MV-4-11 (cell line): Measurements from ENCODE around the gene JMJD7.

Source experiments
- DNase-seq: peaks from one replicate; lab custom pipeline; 2025; lab: John Stamatoyannopoulos, UW

Gene JMJD7

DNA sequence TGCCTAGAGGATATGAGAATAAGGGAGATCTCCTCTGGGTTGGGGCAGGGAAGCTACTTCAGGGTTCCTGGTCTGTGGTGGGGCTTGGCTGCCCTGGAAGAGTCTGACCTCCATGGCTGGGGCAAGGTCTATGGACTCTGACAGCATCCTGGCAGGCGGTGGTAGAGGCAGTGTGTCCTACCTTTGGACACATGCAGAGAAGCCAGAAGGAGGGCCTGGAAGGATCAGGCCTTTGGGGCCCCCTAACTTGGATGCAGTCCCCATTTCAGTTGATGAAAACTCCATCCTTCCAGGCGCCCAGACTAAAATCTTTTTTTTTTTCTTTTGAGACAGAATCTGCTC, 55.6 kb downstream of the JMJD7 start:
- DNase-seq, result no peak

DNA sequence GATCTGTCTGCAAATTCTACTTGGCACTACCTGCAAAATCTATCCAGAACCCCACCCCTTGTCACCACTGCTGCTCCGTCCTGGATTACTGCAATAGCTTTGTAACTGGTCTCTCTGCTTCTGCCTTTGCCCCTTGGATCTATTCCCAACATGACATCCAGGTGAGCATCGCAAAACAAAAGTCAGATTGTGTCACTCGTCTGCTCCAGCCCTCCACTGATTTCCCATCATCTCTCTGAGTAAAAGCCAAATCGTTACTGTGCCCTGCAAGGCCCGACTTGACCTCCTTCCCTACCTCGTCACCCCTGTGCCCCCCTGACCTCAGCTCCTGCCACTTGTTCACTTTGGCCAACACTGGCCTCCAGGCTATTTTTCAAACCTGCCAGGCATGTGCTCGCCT, 56.6 kb downstream of the JMJD7 start:
- DNase-seq, result no peak

DNA sequence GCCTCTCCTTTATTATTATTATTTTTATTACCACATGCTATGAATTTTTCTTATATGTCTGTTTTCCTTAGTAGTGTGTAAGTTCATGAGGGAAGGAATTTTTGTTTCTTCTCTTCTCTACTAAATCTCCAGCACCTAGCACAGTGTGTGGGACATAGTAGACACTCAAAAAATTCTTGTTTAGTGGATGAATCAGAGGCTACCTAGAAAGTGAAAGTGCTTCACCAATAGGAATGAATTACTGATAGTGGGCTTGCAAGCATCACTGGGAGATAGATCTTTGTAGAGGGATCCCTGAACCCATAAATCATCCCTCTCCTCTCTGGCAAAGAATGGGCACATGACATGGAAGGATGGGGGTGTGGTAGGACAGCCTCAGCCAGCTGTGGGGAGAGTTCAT, 57.4 kb downstream of the JMJD7 start:
- DNase-seq, result no peak

DNA sequence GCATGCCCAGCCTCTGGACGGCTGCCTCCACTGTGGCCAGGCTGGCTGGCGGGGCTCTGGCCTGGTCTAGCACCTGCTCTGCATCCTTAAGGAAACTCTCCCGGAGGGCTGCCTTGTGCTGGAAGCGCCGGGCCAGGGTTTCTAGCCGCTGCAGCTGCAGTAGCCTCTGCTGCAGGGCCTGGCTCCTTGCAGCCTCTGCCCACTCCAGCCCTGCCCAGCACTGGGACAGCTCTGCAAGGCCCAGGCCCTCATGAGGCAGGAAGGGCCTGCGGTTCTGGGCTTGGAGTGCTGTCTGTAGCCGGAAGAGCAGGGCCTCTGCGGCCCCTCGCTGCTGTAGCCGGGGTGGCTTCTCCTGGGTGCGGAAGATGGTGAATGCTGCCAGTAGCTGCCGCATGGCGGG, 57.9 kb downstream of the JMJD7 start:
- DNase-seq, result no peak

DNA sequence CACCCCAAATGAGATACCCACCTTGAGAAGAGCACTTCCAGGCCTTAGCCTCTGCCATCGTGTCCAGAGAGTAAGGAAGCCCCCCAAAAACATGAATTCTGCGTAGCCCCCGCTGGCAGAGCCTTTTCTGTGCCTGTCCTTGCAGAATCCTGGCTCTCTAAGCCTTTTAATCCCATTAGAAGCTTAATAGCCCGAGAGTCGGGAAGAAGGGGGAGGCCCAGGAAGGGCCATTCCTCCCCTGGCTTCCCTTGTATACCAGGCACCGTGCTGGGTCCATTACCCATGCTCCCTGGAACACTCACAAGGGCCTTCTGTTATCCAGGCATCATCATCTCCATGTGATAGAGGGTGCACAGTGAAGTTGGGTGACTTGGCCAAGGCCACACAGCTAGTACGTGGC, 58.8 kb downstream of the JMJD7 start:
- DNase-seq, result no peak

DNA sequence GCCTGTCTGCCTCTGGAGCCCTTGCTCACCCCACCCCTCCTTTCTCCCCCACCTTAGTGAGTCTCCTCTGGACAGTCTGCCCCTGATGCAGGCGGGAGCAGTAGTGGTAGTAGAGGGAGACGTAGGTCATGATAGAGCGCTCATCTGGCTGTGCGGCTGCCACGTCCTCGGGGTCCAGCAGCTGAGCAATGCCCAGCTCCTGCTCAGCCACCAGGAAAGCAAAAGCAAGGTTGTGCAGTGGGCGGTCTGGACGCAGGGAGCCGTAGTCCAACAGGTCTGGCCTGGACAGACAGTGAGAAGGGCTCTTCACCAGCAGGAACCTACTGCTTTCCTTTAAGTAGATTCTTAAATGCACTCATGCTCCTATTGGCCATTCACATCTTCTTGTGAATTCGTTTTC, 59.3 kb downstream of the JMJD7 start:
- no peak for DNase-seq
